ENCODE measurements around the gene FAM199X. TPM values are rescaled to one million over a fixed set of nuclear protein-coding genes. Genes with fewer than 3 reads are reported as not detected.

The FAM199X gene
- total RNA-seq, 1 experiment from 2014 or later: 14.3 TPM

- intact Hi-C loops (cut with micrococcal nuclease; ENCODE audit: unreplicated experiment): loop anchor here (2.0 to 10.0 kb wide), 3 partner anchors 293 to 603 kb away; partner anchors contain the start of gene MORF4L2
- CTCF ChIA-PET: no interaction called here
- peak; percentile 21 for DNase-seq (ENCODE audit: low spot score)
- Histone ChIP-seq H3K27me3 (replicated peaks; ENCODE audit: insufficient read depth, low read depth, low read length, poor library complexity) (peaks cover 4% of the 10 kb centered on the region), H3K9me3 (ENCODE audit: low read depth, low read length, poor library complexity, severe bottlenecking) (no peaks in the 10 kb centered on the region), H3K27ac (ENCODE audit: low read depth, low read length, poor library complexity, severe bottlenecking) (no peak overlapping the region), H3K4me3 (ENCODE audit: low read depth, low read length, poor library complexity, severe bottlenecking) (no peak overlapping the region), H3K4me1 (ENCODE audit: insufficient read depth, low read length, poor library complexity, severe bottlenecking) (no peaks in the 10 kb centered on the region), H3K36me3 (ENCODE audit: insufficient read depth, low read length, poor library complexity, severe bottlenecking) (no peaks in the 10 kb centered on the region)
- TF ChIP-seq CTCF (conservative IDR thresholded peaks at IDR 0.05; ENCODE audit: low read depth, low read length) (no peak), EZH2 (IDR thresholded peaks at IDR 0.05; ENCODE audit: borderline replicate concordance, low read depth, low read length, poor library complexity, severe bottlenecking) (no peak)
- POLR2A ChIA-PET (ENCODE audit: low non-redundant PET): no interaction called here
- no TSS peak for BruUV-seq (replicated peaks)
Measured at GRCh38 chrX:104137496-104137895, 28.8 kb upstream of the FAM199X start.

GRCh38 chrX:104141087-104141760 lies 25.0 kb upstream of the FAM199X start:
- TF ChIP-seq CTCF (conservative IDR thresholded peaks at IDR 0.05; ENCODE audit: low read depth, low read length): no peak
- no peak for TF ChIP-seq EZH2 (IDR thresholded peaks at IDR 0.05; ENCODE audit: borderline replicate concordance, low read depth, low read length, poor library complexity, severe bottlenecking)
- intact Hi-C loops (cut with micrococcal nuclease; ENCODE audit: unreplicated experiment): no loop called here
- no TSS peak for BruUV-seq (replicated peaks)
- Histone ChIP-seq H3K4me3 (ENCODE audit: low read depth, low read length, poor library complexity, severe bottlenecking) (no peak overlapping the region), H3K27me3 (replicated peaks; ENCODE audit: insufficient read depth, low read depth, low read length, poor library complexity) (no peaks in the 10 kb centered on the region), H3K9me3 (ENCODE audit: low read depth, low read length, poor library complexity, severe bottlenecking) (no peaks in the 10 kb centered on the region), H3K4me1 (ENCODE audit: insufficient read depth, low read length, poor library complexity, severe bottlenecking) (no peaks in the 10 kb centered on the region), H3K36me3 (ENCODE audit: insufficient read depth, low read length, poor library complexity, severe bottlenecking) (no peaks in the 10 kb centered on the region), H3K27ac (ENCODE audit: low read depth, low read length, poor library complexity, severe bottlenecking) (no peak overlapping the region)
- POLR2A ChIA-PET (ENCODE audit: low non-redundant PET): no interaction called here
- DNase-seq (ENCODE audit: low spot score): no peak
- CTCF ChIA-PET: no interaction called here

GRCh38 chrX:104151037-104151436 lies 15.2 kb upstream of the FAM199X start:
- Histone ChIP-seq H3K4me1 (ENCODE audit: insufficient read depth, low read length, poor library complexity, severe bottlenecking) (no peaks in the 10 kb centered on the region), H3K9me3 (ENCODE audit: low read depth, low read length, poor library complexity, severe bottlenecking) (no peaks in the 10 kb centered on the region), H3K36me3 (ENCODE audit: insufficient read depth, low read length, poor library complexity, severe bottlenecking) (no peaks in the 10 kb centered on the region), H3K27ac (ENCODE audit: low read depth, low read length, poor library complexity, severe bottlenecking) (no peak overlapping the region), H3K27me3 (replicated peaks; ENCODE audit: insufficient read depth, low read depth, low read length, poor library complexity) (no peaks in the 10 kb centered on the region), H3K4me3 (ENCODE audit: low read depth, low read length, poor library complexity, severe bottlenecking) (no peak overlapping the region)
- intact Hi-C loops (cut with micrococcal nuclease; ENCODE audit: unreplicated experiment): no loop called here
- POLR2A ChIA-PET (ENCODE audit: low non-redundant PET): no interaction called here
- no TSS peak for BruUV-seq (replicated peaks)
- no peak for DNase-seq (ENCODE audit: low spot score)
- CTCF ChIA-PET: no interaction called here
- TF ChIP-seq EZH2 (IDR thresholded peaks at IDR 0.05; ENCODE audit: borderline replicate concordance, low read depth, low read length, poor library complexity, severe bottlenecking) (no peak), CTCF (conservative IDR thresholded peaks at IDR 0.05; ENCODE audit: low read depth, low read length) (no peak)
